ENCODE measurements around the gene AQP12B.
"Not testable (repeated sequence)": the region's sequence is repeated elsewhere in the genome, so short reads cannot be mapped to it uniquely, and the experiment has no call there.

The AQP12B gene, protein sequence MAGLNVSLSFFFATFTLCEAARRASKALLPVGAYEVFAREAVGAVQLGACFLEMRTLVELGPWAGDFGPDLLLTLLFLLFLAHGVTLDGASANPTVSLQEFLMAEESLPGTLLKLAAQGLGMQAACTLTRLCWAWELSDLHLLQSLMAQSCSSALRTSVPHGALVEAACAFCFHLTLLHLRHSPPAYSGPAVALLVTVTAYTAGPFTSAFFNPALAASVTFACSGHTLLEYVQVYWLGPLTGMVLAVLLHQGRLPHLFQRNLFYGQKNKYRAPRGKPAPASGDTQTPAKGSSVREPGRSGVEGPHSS

DNA sequence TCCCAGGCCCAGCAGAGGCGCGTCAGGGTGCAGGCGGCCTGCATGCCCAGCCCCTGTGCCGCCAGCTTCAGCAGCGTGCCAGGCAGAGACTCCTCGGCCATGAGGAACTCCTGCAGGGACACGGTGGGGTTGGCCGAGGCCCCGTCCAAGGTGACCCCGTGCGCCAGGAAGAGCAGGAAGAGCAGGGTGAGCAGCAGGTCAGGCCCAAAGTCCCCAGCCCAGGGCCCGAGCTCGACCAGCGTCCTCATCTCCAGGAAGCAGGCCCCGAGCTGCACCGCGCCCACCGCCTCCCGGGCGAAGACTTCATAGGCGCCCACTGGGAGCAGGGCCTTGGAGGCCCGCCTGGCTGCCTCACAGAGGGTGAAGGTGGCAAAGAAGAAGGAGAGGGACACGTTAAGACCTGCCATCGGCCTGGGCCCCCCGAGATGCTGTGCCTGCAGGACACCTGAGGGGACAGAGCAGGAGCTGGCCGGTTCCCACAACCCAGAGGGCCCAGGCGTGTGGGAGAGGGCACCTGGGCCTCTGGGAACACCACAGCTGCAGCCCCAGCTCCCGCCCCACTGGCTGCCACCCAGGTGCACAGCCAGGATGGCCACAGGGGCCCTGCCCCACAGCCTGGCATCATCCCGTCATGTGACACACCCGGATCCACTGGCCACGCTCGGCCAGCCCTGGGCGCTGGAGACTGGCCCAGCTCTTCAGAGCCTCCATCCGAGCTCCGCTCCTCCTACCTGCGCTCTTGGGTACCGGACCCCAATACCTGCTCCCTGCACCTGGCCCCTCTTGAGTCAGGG is at the start of gene AQP12B:
AQP12B (minus strand) TSS at position 455 of the 794 bp plus-strand sequence; CDS start at position 407, 48 bp downstream.
- DNase-seq, result not testable (repeated sequence)

GRCh38 chr2:240732184-240732583 is 49.5 kb upstream of the AQP12B start:
- DNase-seq, result no peak

- DNase-seq, result no peak
These were observed 48.5 kb upstream of the AQP12B start for GRCh38 chr2:240731178-240731545.

- DNase-seq, result no peak
These were observed 48.0 kb upstream of the AQP12B start for GRCh38 chr2:240730501-240731177.

DNA sequence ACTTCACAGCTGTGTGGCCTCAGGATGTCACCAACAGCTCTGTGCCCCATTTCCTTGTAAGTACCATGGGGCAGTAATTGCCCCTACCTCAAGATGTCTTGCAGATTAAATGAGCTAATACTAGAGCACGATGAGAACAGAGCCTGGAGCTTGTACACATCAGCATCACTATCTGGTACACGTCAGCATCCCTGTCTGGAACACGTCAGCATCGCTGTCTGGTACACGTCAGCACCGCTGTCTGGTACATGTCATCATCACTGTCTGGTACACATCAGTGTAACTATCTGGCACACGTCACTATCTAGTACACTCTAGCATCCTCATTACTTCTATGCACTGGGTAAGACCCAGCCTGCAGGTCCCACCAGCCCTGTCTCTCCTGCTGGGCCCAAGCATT is 46.1 kb upstream of the AQP12B start:
- DNase-seq, result no peak

- no peak for DNase-seq
These were observed 45.7 kb upstream of the AQP12B start for GRCh38 chr2:240728361-240728760.

GRCh38 chr2:240727913-240728312 is 45.2 kb upstream of the AQP12B start:
- DNase-seq, result no peak

- no peak for DNase-seq
These were observed 44.8 kb upstream of the AQP12B start for GRCh38 chr2:240727439-240727838.

GRCh38 chr2:240726876-240727275 is 44.2 kb upstream of the AQP12B start:
- no peak for DNase-seq

DNA sequence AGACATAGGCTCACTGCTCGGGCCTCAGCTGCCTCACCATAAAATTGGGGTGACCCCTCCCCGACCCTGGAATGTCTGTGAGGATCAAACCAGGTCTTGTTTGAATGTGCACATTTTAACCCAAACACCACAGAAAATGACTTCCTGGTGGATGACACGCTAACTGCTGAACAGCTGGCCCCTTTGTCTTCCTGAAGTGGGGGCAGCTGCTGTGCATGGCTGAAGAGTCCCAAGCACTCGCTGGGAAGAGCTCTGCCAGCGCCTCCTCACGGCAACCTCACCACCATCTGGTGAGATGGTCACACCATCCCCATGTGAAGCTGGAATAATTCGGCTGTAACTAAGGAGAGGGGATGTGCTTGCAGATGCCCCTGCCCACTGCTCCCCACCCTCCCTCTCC is 43.0 kb upstream of the AQP12B start:
- no peak for DNase-seq

GRCh38 chr2:240725266-240725665 is 42.6 kb upstream of the AQP12B start:
- DNase-seq, result no peak

- no peak for DNase-seq
These were observed 41.7 kb upstream of the AQP12B start for GRCh38 chr2:240724431-240724830.

DNA sequence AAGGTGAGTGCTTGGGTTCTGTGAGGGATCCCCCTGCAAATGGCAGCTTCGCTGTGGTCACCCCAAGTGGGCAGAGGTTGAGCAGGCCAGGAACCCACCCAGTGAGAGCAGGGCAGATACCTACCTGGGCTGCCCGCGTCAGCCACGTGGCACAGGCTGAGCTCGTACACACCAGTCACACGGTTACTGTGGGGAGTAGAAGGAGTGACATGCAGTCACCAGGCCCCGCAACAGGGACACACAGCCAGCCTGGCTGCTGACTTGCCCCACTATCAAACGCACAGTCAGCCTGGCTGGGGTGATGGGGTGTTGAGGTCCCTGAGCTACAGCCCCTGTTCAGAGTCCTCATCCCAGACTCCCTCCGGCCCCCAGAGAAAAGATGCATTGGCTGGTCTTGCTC is 41.2 kb upstream of the AQP12B start:
- DNase-seq, result no peak

GRCh38 chr2:240722796-240723735 is 40.4 kb upstream of the AQP12B start:
- no peak for DNase-seq

DNA sequence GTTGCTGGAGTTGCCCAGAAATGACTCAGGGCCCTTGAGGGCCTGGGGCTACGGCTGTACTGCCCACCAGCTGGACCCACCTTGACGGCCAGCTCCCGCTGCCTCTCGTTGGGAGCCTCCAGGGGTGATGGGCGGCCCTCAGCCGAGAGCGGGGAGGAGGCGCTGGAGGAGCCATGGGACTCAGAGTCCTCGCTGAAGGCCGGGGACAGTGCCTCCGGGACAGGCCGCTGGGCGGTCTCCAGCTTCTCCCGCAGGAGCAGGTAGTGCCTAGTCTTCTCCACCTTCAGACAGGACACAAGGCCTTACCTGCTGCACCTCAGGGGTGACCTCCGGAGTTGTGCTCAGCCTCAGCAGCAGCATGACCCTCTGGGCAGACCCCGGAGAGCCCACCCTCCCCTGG is 39.7 kb upstream of the AQP12B start:
- DNase-seq, result no peak

- DNase-seq, result no peak
These were observed 39.0 kb upstream of the AQP12B start for GRCh38 chr2:240721596-240722180.

GRCh38 chr2:240720686-240721595 is 38.3 kb upstream of the AQP12B start:
- no peak for DNase-seq

DNA sequence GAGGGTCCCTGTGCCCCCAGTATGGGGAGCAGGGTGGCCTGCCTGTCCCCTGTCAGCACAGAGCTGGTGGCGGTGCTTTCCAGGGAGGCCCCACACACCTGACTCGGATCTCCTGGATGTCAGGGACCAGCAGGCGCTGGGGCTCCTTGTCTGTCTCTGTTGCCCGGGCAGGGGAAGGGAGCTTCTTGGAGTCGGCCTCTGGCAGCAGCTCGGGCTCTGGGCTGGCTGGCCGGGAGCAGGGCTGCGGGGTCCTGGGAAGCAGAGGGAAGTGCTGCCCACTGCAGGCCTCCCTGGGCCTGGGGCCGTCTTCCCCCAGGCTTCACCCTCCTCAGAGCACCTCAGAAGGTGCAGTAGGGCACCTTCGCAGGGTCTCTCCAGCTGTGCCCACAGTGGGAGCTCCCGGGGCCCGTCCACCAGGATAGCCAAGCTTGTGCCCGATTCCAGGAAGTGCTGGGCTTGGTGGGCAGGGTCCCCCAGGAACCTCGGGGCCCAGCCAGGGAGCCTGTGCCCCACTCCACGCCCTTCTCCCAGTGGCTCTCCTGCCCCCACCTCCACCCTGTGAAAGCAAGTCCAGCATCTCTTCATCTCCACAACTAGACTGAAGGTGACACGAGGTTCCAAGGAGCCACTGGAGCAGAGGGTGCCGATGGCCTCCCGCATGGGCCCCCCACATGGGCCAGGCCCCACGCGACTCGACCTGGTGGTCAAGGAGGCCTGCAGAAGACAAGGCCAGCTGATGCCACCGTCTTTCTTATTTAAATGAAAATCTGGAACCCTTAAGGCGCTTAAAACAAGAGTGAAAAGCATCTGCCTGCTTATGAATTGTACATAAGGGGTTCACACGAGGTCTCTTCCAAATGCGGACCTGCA is 37.2 kb upstream of the AQP12B start:
- no peak for DNase-seq

DNA sequence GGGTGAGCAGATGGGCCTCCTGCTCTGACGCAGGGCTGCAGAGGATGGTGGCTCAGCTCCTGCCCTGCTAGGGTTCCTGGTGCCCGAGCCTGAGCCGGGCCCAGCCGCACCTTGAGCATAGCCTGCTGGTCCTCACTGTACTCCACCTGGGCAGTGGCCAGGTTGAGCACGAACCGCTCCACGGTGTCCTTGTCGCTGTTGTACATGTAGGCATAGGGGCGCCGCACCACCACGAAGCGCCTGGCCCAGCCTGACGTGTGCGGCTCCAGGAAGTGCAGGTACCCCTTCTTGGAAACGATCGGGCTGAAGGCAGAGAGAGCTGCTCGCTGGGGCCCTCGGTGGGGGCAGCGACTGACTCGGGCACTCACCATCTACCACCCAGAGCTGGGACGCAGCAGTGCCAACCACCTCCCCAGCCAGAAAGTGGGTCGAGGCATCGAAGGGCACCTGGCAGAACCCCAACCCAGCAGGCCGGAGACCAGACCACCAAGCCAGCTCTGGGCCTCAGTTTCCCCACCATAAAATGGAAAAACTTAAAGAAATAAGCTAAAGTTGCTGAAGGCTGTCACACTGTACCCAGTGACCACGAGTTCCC is 36.3 kb upstream of the AQP12B start:
- DNase-seq, result no peak
